Superior temporal gyrus (tissue), 1 donor: Measurements from ENCODE around the gene KATNBL1.
"Not testable (repeated sequence)": the region's sequence is repeated elsewhere in the genome, so short reads cannot be mapped to it uniquely, and the experiment has no call there.

Experiments
- DNase-seq: peaks from one replicate; pipeline ENCODE4 v3.0.0-alpha.2; 2016; ENCODE audit errors: extremely low spot score

Gene KATNBL1

DNA sequence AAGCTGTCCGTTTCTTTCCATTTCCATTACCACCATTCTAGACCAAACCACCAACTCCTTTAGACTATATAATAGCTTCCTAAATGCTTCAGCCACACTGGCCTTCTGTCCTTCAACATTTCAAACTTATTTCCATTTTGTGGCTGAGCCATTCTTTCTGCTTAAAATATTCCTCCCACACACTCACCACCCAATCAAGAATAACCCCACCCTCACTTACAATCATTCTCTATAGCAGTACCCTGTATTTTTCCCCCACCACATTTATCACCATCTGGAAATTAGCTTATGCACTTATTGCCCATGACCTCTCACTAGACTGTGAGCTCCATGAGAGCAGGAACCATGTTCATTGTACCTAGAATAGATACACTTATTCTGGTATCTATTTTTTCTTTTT, 6.6 kb downstream of the KATNBL1 start:
- DNase-seq = no peak

DNA sequence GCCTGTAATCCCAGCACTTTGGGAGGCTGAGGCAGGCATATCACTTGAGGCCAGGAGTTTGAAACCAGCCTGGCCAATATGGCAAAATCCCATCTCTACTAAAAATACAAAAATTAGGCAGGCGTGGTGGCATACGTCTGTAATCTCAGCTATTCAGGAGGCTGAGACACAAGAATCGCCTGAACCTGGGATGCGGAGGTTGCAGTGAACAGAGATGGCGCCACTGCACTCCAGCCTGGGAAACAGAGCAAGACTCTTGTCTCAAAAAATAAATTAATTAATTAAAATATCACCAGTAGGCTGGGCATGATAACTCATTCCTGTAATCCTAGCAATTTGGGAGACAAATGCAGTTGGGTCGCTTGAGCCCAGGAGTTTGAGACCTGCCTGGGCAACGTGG, 16.6 kb downstream of the KATNBL1 start:
- DNase-seq = not testable (repeated sequence)

DNA sequence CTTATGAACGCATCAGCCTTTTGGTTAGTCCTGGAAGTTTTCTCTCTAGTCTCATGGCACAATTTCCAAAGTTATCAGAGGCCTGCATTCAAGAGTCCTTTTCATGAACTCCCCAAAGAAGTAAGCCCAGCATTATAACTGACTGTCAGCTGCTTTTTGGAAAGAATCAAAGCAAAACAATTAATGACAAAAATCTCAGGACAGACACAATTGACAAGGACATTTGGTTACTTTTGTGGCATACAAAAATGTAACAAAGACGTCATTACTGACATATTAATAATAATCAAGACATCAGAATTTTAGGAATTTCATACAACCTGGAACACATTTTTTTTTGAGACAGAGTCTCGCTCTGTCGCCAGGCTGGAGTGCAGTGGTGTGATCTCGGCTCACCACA, 21.2 kb downstream of the KATNBL1 start:
- no peak for DNase-seq

DNA sequence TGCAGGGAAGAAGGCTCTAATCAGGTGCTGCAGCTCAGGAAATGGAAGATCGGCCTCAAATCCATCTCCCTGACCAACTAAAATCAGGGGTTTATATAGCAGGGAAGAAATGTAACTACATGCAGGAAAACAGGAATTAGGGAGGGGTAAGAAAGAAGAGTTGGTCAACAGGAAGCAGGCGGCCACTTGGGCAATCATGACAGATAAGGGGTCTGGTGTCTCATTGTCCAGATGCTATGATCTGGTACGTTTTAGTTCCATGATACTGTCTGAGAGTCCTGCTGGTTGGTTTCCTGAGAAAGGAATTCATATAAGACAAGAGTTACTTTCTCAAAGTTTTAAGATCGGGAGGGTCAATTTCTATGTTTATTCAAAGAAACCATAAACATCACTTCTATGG, 24.2 kb downstream of the KATNBL1 start:
- DNase-seq = no peak

DNA sequence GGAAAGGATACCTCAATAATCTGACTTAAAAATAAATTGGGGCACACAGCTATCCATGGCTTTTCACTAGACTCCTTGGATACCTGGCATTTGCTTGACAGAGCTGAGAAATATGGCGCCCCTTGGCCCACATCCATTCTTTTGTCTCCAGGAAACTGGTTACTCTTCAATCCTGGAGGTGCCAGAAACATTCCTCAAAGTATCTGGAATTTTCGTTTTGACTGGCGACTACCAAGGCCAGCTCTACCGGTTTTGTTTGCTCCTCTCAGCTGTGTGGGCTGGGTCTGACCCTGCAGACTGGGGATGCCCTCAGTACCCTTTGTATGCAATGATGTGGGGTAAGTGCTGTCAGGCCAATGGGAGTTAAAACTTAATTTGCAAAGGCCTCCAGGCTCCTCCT, 27.0 kb downstream of the KATNBL1 start:
- DNase-seq = no peak

DNA sequence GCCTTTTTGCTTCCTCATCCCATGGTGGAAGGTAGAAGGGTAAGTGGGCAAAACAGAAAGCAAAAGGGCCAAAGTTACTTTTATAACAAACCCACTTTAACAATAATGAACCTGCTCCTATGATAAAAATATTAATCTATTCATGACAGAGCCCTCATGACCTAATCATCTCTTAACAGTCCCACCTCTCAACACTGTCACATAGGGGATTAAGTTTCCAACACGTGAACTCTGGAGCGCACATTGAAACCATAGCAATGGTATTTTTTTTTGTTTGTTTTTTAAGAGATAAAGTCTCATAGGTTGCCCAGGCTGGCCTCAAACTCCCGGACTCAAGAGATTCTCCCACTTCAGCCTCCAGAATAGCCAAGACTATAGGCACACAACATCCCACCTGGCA, 30.7 kb downstream of the KATNBL1 start:
- DNase-seq = no peak

DNA sequence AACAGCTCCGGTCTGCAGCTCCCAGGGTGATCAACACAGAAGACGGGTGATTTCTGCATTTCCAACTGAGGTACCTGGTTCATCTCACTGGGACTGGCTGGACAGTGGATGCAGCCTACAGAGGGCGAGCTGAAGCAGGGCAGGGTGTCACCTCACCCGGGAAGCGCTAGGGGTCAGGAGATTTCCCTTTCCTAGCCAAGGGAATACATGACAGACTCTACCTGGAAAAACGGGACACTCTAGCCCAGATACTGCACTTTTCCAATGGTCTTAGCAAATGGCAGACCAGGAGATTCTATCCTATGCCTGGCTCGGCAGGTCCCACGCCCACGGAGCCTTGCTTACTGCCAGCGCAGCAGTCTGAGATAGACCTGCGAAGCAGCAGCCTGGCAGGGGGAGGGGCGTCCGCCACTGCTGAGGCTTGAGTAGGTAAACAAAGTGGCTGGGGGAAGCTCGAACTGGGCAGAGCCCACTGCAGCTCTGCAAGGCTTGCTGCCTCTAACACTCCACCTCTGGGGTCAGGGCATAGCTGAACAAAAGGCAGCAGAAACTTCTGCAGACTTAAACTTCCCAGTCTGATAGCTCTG, 43.8 kb downstream of the KATNBL1 start:
- DNase-seq = not testable (repeated sequence)

DNA sequence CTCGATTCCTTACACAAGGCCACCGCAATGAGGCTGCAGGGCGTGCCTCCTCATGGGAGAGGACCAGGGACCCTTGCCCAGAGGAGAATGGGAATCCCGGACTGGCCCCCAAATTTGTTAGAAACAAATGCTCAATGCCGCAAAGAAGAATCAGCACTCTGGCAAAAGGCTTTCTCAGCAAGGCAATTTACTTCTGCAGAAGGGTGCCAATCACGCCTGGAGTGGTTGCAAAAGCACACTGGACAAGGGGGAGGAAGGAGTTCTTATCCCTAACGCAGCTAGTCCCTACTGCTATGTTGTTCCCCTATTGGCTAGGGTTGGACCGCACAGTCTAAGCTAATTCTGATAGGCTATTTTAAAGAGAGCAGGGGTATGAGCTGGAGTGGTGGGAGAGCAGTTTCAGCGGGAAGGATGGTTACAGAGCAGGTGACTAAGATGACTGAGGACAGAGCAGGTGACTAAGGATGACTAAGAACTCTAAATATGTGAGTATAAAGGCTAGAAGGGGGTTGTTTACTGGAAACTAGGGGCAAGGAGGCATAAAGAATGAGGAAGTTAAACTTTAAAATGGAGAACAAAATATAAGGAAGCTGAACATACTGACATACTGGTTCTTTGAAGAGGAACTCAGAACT, 48.5 kb downstream of the KATNBL1 start:
- DNase-seq = no peak

DNA sequence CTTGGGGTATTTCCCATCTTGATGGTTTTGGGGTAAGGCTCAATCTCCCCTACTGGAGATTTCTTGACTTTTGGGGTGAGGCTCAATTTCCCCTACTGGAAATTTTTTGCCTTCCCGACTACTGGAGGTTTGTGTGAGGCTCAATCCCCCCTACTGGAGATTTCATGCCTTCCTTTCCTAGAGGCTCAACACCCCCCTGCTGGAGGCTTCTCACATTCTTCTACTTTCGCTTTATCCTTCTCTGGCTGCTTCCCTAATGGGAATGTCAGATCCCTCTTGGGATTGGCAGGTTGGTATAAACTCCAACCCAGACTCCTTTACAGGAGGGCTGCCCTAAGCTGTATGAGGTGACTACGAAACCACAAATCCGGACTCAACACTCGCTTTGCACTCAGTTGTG, 49.2 kb downstream of the KATNBL1 start:
- DNase-seq = no peak

DNA sequence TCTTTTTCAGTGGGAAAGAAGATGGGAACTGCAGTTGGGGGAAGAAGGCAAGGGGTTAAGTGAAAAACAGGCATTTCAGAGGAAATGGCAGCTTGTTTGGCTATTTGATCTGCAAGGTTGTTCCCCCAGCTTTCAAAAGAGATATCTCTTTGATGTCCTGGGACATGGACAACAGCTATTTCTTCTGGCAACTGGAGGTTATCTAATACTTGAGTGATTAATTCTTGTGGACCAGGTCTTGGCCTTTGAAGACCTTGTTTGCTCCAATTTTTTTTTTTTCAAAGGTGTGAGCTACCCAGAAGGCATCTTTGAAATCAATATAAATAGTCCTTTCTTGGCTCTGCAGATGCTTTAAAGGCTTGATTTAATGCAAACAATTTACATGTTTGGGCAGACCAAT, 51.5 kb downstream of the KATNBL1 start:
- DNase-seq = no peak

DNA sequence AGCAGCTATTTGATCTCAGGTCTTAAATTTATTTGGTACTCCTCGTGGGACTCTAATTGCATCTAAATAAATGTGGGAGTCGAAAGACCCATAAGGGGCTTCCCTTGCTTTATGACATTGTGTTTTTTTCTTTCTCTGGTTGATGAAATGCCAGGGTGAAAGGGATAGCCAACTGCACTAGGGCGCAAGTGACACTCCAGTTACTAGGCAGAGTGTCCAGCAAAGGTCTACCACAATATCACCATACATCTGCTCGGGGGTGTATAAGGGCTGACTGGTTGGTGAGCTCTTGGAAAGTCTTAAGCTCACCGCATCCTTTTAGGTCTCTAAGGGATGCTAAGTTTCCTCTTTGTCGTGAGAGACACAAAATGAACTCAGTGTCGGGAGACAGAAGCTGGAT, 54.0 kb downstream of the KATNBL1 start:
- no peak for DNase-seq

DNA sequence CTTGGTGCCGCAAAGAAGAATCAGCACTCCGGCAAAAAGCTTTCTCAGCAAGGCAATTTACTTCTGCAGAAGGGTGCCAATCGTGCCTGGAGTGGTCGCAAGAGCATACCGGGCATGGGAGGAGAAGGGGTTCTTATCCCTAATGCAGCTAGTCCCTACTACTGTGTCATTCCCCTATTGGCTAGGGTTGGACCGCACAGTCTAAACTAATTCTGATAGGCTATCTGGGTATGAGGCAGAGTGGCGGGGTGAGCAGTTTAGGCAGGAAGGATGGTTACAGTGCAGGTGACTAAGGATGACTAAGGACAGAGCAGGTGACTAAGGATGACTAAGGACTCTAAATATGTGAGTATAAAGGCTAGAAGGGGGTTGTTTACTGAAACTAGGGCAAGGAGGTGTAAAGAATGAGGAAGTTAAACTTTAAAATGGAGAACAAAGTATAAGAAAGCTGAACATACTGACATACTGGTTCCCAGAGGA, 55.1 kb downstream of the KATNBL1 start:
- DNase-seq = no peak

DNA sequence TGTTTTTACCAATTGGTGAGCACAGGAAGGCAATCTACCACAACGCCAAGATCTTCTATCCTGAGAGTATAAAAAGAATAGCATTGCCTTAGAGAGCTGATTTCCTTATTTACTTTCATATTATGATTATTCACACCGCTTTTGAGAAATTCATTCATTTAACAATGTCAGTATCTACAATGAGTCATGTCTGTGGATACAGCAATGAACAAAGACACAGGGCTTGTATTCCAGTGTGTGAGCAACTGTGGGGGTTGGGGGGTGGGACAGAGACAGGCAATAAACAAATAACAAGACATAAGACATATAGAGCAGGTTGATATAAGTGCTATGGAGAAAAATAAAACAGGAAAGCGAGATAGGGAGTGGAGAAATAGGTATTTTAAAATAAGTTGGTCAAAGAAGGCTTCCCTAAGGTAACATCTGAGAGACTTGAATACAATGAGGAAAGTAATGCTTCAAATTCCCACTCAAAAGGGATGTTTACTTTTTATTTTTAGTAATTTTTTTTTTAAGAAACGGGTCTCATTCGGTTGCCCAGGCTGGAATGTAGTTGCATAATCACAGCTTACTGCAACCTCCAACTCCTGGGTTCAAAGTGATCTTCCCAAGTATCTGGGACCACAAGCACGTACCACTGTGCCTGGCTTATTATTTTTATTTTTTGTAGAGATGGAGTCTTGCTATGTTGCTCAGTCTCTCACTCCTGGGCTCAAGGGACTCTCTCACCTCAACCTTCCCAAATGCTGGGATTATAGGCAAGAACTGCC, 62.3 kb downstream of the KATNBL1 start:
- no peak for DNase-seq

DNA sequence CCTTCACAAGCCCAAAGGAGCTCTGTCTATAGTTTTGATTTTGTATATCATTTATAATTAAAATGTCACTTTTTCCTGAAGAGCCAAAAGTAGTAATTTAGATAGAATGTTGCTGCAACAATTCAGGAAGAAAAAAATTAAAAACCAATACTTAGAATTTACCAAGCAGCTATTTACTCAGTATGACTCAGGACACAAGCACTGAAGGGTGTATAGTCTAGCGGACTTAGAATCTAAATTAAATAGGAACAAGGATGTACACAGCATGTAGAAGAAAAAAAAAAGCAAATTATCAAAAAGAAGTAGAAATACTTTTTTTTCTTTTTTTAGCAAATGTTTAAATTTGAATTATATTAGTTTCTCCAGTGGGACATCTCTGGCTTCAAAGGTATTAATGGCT, 76.4 kb downstream of the KATNBL1 start:
- DNase-seq = no peak

DNA sequence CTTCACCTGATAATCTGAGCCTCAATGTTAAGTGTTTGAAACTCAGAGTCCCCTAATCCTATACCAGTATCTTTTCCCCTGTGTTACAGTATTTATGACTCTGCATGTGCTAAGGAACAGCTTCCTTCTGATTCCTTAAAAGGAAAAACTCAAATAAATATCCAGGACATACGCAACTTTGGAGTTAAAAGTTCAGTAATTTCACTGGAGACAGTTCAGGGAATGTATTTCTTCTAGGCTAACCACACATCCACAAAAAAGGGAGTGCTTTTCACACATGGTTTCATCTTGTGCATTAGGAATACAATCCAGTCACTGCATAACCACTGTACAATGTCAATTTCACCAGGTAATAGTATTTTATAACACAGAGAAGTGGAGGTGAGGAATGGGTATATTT, 77.0 kb downstream of the KATNBL1 start:
- no peak for DNase-seq

DNA sequence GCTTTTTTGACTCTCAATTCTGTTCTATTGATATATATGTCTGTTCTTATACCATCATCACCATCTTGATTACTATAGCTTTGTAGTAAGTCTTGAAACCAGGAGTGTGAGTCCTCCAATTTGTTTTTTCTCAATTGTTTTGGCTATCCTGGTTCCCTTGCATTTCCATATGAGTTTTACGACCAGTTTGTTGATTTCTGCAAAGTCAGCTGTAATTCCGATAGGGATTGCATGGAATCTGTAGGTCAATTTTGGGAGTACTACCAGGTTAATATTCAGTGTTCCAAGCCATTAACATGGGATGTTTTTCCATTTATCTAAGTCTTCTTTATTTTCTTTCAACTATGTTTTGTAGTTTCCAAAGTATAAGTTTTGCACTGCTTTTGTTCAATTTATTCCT, 81.0 kb downstream of the KATNBL1 start:
- no peak for DNase-seq

DNA sequence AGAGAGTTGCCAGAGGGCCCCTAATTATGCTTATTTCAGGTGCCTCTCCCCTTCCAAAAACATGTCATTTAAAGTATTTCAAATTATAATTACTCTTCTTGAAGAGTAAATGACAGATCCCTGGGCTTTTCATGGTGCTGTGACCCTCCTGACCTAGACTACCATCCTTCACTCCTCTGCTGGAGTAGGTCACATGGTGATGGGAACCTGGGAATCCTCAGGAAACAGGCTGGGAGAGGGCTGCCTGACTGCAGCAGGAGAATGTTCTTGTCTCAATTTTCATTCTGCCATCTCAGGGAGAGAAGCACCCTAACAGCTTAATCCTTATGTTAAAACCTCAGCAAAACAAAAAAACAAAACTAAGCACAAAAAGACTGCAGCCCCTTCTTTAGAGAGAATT, 83.4 kb downstream of the KATNBL1 start:
- DNase-seq = no peak

DNA sequence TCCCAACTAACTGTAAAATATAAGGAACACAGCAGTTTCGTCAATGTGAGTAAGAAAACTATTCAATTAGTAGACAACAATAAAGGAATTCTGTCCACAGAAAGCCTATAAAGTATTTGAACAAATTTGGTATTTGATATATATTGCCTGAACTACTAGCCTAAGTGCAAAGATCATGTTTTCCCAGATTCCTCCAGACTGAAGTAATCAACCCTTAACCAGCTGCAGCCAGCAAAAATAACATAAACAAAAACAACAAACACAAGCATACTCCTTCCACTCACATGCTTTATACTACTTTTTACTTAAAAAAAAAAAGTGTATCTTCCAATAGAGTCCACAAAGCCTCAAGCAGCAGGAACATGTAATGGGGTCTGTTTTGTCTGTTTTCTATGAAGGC, 84.0 kb downstream of the KATNBL1 start:
- no peak for DNase-seq

DNA sequence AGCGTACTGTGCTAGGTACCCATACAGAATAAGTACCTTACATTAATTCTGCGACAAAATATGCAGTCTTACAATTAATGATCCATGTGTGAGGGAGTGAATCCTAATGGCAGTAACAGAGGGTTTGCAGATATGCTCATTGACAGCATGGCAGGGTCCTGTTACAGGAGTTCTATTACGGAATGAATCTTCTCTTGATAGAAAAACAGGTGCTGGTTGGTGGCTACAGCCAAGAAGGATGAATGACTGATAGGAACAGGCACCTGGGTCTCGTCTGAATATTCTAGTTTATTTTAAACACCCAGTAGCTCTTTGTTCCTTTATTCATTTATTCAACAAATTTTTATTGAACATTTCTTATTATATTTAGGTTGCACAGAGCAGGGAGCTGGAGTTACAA, 85.2 kb downstream of the KATNBL1 start:
- DNase-seq = no peak

DNA sequence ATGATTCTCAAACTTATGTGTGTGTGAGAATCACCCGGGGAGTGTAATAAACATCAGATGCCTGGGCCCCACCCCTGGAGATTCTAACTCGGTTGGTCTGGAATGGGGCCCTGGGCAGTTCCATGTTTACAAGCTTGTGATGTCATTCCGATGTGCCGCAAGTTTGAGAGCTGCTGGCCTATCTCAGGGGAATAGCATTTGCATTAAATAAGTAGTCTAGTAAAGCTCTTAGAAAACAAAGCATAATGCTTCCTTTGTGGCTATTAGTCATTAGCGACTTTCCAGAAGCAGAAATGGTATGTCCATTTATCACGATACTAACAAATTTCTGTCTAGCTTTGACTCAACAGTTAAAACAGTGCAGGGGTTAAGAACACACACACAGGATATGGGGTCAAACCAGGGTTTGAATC, 87.1 kb downstream of the KATNBL1 start:
- no peak for DNase-seq

DNA sequence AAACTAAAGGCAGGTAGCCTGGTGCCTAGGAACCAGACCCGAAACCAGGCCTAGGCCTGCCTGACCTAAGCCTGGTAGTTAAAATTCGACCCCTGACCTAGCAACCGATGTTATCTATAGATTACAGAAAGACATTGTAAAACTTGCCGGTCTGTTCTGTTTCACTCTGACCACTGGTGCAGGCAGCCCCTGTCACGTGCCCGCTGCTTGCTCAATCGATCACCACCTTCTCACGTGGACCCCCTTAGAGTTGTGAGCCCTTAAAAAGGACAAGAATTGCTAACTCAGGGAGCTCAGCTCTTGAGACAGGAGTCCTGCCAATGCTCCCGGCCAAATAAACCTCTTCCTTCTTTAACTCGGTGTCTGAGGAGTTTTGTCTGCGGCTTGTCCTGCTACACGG, 88.1 kb downstream of the KATNBL1 start:
- DNase-seq = not testable (repeated sequence)

DNA sequence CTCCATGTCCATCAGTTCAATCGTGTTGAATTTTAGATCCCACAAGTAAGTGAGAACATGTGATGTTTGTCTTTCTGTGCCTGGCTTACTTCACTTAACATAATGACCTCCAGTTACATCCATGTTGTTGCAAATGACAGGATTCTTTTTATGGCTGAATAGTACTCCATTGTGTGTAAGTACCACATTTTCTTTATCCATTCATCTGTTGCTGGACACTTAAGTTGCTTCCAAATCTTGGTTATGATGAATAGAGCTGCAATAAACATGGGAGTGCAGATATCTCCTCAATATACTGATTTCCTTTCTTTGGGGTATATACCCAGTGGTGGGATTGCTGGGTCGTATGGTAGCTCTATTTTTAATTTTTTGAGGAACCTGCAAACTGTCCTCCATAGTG, 89.5 kb downstream of the KATNBL1 start:
- not testable (repeated sequence) for DNase-seq

DNA sequence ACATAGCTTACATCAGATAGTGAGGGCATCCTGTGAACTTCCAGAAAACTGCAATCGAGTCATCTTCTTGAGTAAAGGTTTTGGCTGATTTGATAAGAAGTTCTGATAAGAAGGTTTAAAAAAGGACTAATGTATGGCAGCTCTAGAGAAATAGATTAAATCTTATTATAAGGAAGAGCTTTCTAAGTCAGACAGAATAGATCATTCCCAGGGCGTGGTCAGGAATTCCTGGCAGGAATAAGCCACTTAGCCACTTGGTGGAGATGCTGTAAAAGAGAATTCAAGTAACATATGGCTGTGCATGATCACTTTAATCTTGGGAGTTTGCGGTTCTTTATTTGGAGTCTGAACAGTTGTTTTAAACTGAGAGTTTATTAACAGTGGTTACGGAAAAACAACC, 90.6 kb downstream of the KATNBL1 start:
- DNase-seq = no peak
